Vagina (tissue), 2 donors: Measurements from ENCODE around the gene DNAH6. TPM values are rescaled to one million over a fixed set of nuclear protein-coding genes. Genes with fewer than 3 reads are reported as not detected.

Experiments used
- DNase-seq, 2 donors: peaks; one replicate each; pipeline ENCODE4 v3.0.0-alpha.2; 2017; ENCODE audit errors: extremely low spot score in 2 of 2
- H3K27ac ChIP-seq: fragments of 200-600 bp; sonication (generic); one replicate; pipeline ENCODE4 v1.5.1; 2019
- H3K27me3 ChIP-seq: fragments of 200-600 bp; sonication (generic); one replicate; pipeline ENCODE4 v1.5.1; 2019
- H3K36me3 ChIP-seq, 2 donors: fragments of 200-600 bp; sonication (generic); one replicate each; pipeline ENCODE4 v1.5.1; 2017 to 2019
- H3K4me1 ChIP-seq: fragments of 200-600 bp; sonication (generic); one replicate; pipeline ENCODE4 v1.5.1; 2019
- H3K4me3 ChIP-seq, 2 donors: fragments of 200-600 bp; sonication (generic); 1 replicate in 1 of 2; 2 replicates in 1 of 2; pipeline ENCODE4 v1.5.1; 2016 to 2019
- H3K9me3 ChIP-seq: fragments of 200-600 bp; sonication (generic); one replicate; pipeline ENCODE4 v1.5.1; 2019
- CTCF ChIP-seq, 3 experiments: fragments of 450-650 bp in 2 of 3; fragments of 200-600 bp in 1 of 3; sonication (generic) in 1 of 3; IDR thresholded peaks; one replicate each; pipeline ENCODE4 v1.5.1; 2017 to 2019; ENCODE audit warnings: antibody characterized with exemption in 3 of 3, mild to moderate bottlenecking in 2 of 3, moderate library complexity in 2 of 3
- POLR2A ChIP-seq, 2 donors: fragments of 450-650 bp; IDR thresholded peaks; one replicate each; pipeline ENCODE4 v1.6.1; 2017; ENCODE audit warnings: antibody characterized with exemption in 2 of 2, mild to moderate bottlenecking in 2 of 2, moderate library complexity in 2 of 2
- POLR2AphosphoS5 ChIP-seq, 2 donors: sonication (generic); formaldehyde crosslinking; IDR thresholded peaks; one replicate each; pipeline ENCODE4 v1.9.0; 2017; ENCODE audit warnings: antibody characterized with exemption in 2 of 2, mild to moderate bottlenecking in 2 of 2, low read depth in 1 of 2; ENCODE audit not compliant: insufficient read depth in 1 of 2
- intact Hi-C: fragments of 100-400 bp; cut with DNase I; formaldehyde crosslinking; loops from one replicate; pipeline ENCODE4 v1.15.1; 2023
- total RNA-seq: library from RNA; depleted of rRNA; stranded (reverse); fragments of >200 nt; gene quantifications from one replicate; pipeline ENCODE4 v1.2.3, GENCODE V29; 2016

DNAH6 gene
- total RNA-seq, 1 donor from 2014 or later = 0.49 TPM

- intact Hi-C loops = no loop called here
- no peak for TF ChIP-seq POLR2A (IDR thresholded peaks at IDR 0.05)
- TF ChIP-seq POLR2AphosphoS5 (IDR thresholded peaks at IDR 0.05; ENCODE audit: insufficient read depth in 1 of 2, low read depth in 1 of 2) = no peak
- TF ChIP-seq CTCF (IDR thresholded peaks at IDR 0.05) = no peak
- H3K4me3 ChIP-seq = no peak overlapping the region
- H3K27me3 ChIP-seq = no peaks in the 10 kb centered on the region
- DNase-seq = no peak
- H3K36me3 ChIP-seq = no peaks in the 10 kb centered on the region
- no peak overlapping the region for H3K27ac ChIP-seq
- H3K4me1 ChIP-seq = no peaks in the 10 kb centered on the region
- H3K9me3 ChIP-seq = no peaks in the 10 kb centered on the region
Observed at GRCh38 chr2:84846741-84847142, 330.4 kb downstream of the DNAH6 start.

GRCh38 chr2:84847326-84848050 is 331.2 kb downstream of the DNAH6 start:
- no peaks in the 10 kb centered on the region for H3K36me3 ChIP-seq
- DNase-seq = no peak
- intact Hi-C loops = no loop called here
- TF ChIP-seq POLR2AphosphoS5 (IDR thresholded peaks at IDR 0.05; ENCODE audit: insufficient read depth in 1 of 2, low read depth in 1 of 2) (no peak), CTCF (IDR thresholded peaks at IDR 0.05) (no peak), POLR2A (IDR thresholded peaks at IDR 0.05) (no peak)
- H3K27ac ChIP-seq = no peak overlapping the region
- no peaks in the 10 kb centered on the region for H3K4me1 ChIP-seq
- no peaks in the 10 kb centered on the region for H3K9me3 ChIP-seq
- no peaks in the 10 kb centered on the region for H3K27me3 ChIP-seq
- H3K4me3 ChIP-seq = no peak overlapping the region

GRCh38 chr2:84849271-84849952 is 333.1 kb downstream of the DNAH6 start:
- DNase-seq = no peak
- no peaks in the 10 kb centered on the region for H3K27me3 ChIP-seq
- intact Hi-C loops = no loop called here
- H3K4me1 ChIP-seq = no peaks in the 10 kb centered on the region
- no peaks in the 10 kb centered on the region for H3K36me3 ChIP-seq
- no peak overlapping the region for H3K27ac ChIP-seq
- H3K4me3 ChIP-seq = no peak overlapping the region
- no peaks in the 10 kb centered on the region for H3K9me3 ChIP-seq
- TF ChIP-seq CTCF (IDR thresholded peaks at IDR 0.05) (no peak), POLR2A (IDR thresholded peaks at IDR 0.05) (no peak), POLR2AphosphoS5 (IDR thresholded peaks at IDR 0.05; ENCODE audit: insufficient read depth in 1 of 2, low read depth in 1 of 2) (no peak)

- intact Hi-C loops = no loop called here
- H3K4me1 ChIP-seq = no peaks in the 10 kb centered on the region
- H3K4me3 ChIP-seq = no peak overlapping the region
- no peak for DNase-seq
- no peaks in the 10 kb centered on the region for H3K9me3 ChIP-seq
- no peak for TF ChIP-seq POLR2A (IDR thresholded peaks at IDR 0.05)
- no peak for TF ChIP-seq POLR2AphosphoS5 (IDR thresholded peaks at IDR 0.05; ENCODE audit: insufficient read depth in 1 of 2, low read depth in 1 of 2)
- TF ChIP-seq CTCF (IDR thresholded peaks at IDR 0.05) = no peak
- H3K27ac ChIP-seq = no peak overlapping the region
- no peaks in the 10 kb centered on the region for H3K27me3 ChIP-seq
- H3K36me3 ChIP-seq = no peaks in the 10 kb centered on the region
Observed at GRCh38 chr2:84850471-84850870, 334.2 kb downstream of the DNAH6 start.

GRCh38 chr2:84851876-84852275 is 335.6 kb downstream of the DNAH6 start:
- Histone ChIP-seq H3K27ac (no peak overlapping the region), H3K4me3 (no peak overlapping the region), H3K27me3 (no peaks in the 10 kb centered on the region), H3K36me3 (no peaks in the 10 kb centered on the region), H3K4me1 (no peaks in the 10 kb centered on the region), H3K9me3 (no peaks in the 10 kb centered on the region)
- no peak for TF ChIP-seq CTCF (IDR thresholded peaks at IDR 0.05)
- TF ChIP-seq POLR2AphosphoS5 (IDR thresholded peaks at IDR 0.05; ENCODE audit: insufficient read depth in 1 of 2, low read depth in 1 of 2) = no peak
- no peak for TF ChIP-seq POLR2A (IDR thresholded peaks at IDR 0.05)
- intact Hi-C loops = no loop called here
- DNase-seq = no peak
